ENCODE measurements around the gene SLC22A7. TPM values are rescaled to one million over a fixed set of nuclear protein-coding genes. Genes with fewer than 3 reads are reported as not detected.

The SLC22A7 gene
- total RNA-seq, 1 donor from 2014 or later = not detected

- no peak for DNase-seq (ENCODE audit: extremely low spot score in 2 of 2)
These were observed 32.5 kb upstream of the SLC22A7 start for GRCh38 chr6:43265564-43265963.

GRCh38 chr6:43267619-43268354 is 30.3 kb upstream of the SLC22A7 start:
- intact Hi-C loops (cut with DNase I) = no loop called here
- no peaks in the 10 kb centered on the region for H3K36me3 ChIP-seq
- no peak overlapping the region for H3K4me3 ChIP-seq
- no peaks in the 10 kb centered on the region for H3K27me3 ChIP-seq
- DNase-seq (ENCODE audit: extremely low spot score in 2 of 2) = no peak
- peaks cover 14% of the 10 kb centered on the region for H3K4me1 ChIP-seq
- H3K27ac ChIP-seq = peak overlapping the region; percentile 41
- H3K9me3 ChIP-seq = no peaks in the 10 kb centered on the region
- TF ChIP-seq POLR2AphosphoS5 (IDR thresholded peaks at IDR 0.05; ENCODE audit: insufficient read depth in 1 of 2, low read depth in 1 of 2) = no peak

More at GRCh38 chr6:43265564-43265963, 32.5 kb upstream of the SLC22A7 start:
- intact Hi-C loops (cut with DNase I) = no loop called here
- H3K4me3 ChIP-seq = no peak overlapping the region
- no peaks in the 10 kb centered on the region for H3K27me3 ChIP-seq
- H3K27ac ChIP-seq = no peak overlapping the region
- TF ChIP-seq POLR2AphosphoS5 (IDR thresholded peaks at IDR 0.05; ENCODE audit: insufficient read depth in 1 of 2, low read depth in 1 of 2) (no peak), POLR2A (IDR thresholded peaks at IDR 0.05) (no peak), CTCF (IDR thresholded peaks at IDR 0.05) (no peak)
- H3K36me3 ChIP-seq = no peaks in the 10 kb centered on the region
- no peaks in the 10 kb centered on the region for H3K9me3 ChIP-seq
- H3K4me1 ChIP-seq = peaks cover 14% of the 10 kb centered on the region

- no peaks in the 10 kb centered on the region for H3K36me3 ChIP-seq
- H3K9me3 ChIP-seq = no peaks in the 10 kb centered on the region
- peaks cover 14% of the 10 kb centered on the region for H3K4me1 ChIP-seq
- no peak for TF ChIP-seq POLR2A (IDR thresholded peaks at IDR 0.05)
- no peak for TF ChIP-seq CTCF (IDR thresholded peaks at IDR 0.05)
- TF ChIP-seq POLR2AphosphoS5 (IDR thresholded peaks at IDR 0.05; ENCODE audit: insufficient read depth in 1 of 2, low read depth in 1 of 2) = no peak
- H3K4me3 ChIP-seq = no peak overlapping the region
- no peak for DNase-seq (ENCODE audit: extremely low spot score in 2 of 2)
- peak overlapping the region; percentile 41 for H3K27ac ChIP-seq
- intact Hi-C loops (cut with DNase I) = no loop called here
- H3K27me3 ChIP-seq = no peaks in the 10 kb centered on the region
These were observed 29.7 kb upstream of the SLC22A7 start for GRCh38 chr6:43268355-43268700.

GRCh38 chr6:43268782-43269272 is 29.2 kb upstream of the SLC22A7 start:
- H3K4me3 ChIP-seq = peak overlapping the region in 1 of 2 donors; percentile 33
- H3K36me3 ChIP-seq = no peaks in the 10 kb centered on the region
- peak overlapping the region; percentile 31 for H3K27ac ChIP-seq
- TF ChIP-seq POLR2AphosphoS5 (IDR thresholded peaks at IDR 0.05; ENCODE audit: insufficient read depth in 1 of 2, low read depth in 1 of 2) = no peak
- TF ChIP-seq CTCF (IDR thresholded peaks at IDR 0.05) = no peak
- TF ChIP-seq POLR2A (IDR thresholded peaks at IDR 0.05) = no peak
- intact Hi-C loops (cut with DNase I) = no loop called here
- peaks cover 14% of the 10 kb centered on the region for H3K4me1 ChIP-seq
- no peaks in the 10 kb centered on the region for H3K27me3 ChIP-seq
- DNase-seq (ENCODE audit: extremely low spot score in 2 of 2) = no peak
- no peaks in the 10 kb centered on the region for H3K9me3 ChIP-seq

- Histone ChIP-seq H3K4me1 (peaks cover 16% of the 10 kb centered on the region), H3K9me3 (no peaks in the 10 kb centered on the region), H3K27me3 (no peaks in the 10 kb centered on the region), H3K4me3 (peak overlapping the region; percentile 29 to 33), H3K27ac (peak overlapping the region; percentile 31), H3K36me3 (no peaks in the 10 kb centered on the region)
- TF ChIP-seq CTCF (IDR thresholded peaks at IDR 0.05) (no peak), POLR2AphosphoS5 (IDR thresholded peaks at IDR 0.05; ENCODE audit: insufficient read depth in 1 of 2, low read depth in 1 of 2) (peak in 1 of 2 donors; percentile 14), POLR2A (IDR thresholded peaks at IDR 0.05) (no peak)
- no peak for DNase-seq (ENCODE audit: extremely low spot score in 2 of 2)
- intact Hi-C loops (cut with DNase I) = no loop called here
These were observed 28.6 kb upstream of the SLC22A7 start for GRCh38 chr6:43269273-43270007.
